Rectal smooth muscle tissue (tissue), 1 donor: ENCODE data around the gene USP22.
"Not testable (repeated sequence)": the region's sequence is repeated elsewhere in the genome, so short reads cannot be mapped to it uniquely, and the experiment has no call there.

Experiments used
- H3K27ac ChIP-seq: one replicate; pipeline ENCODE4 v1.7.0; 2013; ENCODE audit warnings: low read depth, low read length, inconsistent platforms
- H3K27me3 ChIP-seq: one replicate; pipeline ENCODE4 v1.7.0; 2013; ENCODE audit warnings: low read length; ENCODE audit not compliant: control insufficient read depth, insufficient read depth
- H3K36me3 ChIP-seq: one replicate; pipeline ENCODE4 v1.7.0; 2013; ENCODE audit warnings: low read length; ENCODE audit not compliant: control insufficient read depth, insufficient read depth
- H3K4me1 ChIP-seq: one replicate; pipeline ENCODE4 v1.7.0; 2013; ENCODE audit warnings: low read length; ENCODE audit not compliant: control insufficient read depth, insufficient read depth
- H3K4me3 ChIP-seq: one replicate; pipeline ENCODE4 v1.7.0; 2013; ENCODE audit warnings: low read length
- H3K9ac ChIP-seq: one replicate; pipeline ENCODE4 v1.7.0; 2013; ENCODE audit warnings: low read length

USP22 gene

DNA sequence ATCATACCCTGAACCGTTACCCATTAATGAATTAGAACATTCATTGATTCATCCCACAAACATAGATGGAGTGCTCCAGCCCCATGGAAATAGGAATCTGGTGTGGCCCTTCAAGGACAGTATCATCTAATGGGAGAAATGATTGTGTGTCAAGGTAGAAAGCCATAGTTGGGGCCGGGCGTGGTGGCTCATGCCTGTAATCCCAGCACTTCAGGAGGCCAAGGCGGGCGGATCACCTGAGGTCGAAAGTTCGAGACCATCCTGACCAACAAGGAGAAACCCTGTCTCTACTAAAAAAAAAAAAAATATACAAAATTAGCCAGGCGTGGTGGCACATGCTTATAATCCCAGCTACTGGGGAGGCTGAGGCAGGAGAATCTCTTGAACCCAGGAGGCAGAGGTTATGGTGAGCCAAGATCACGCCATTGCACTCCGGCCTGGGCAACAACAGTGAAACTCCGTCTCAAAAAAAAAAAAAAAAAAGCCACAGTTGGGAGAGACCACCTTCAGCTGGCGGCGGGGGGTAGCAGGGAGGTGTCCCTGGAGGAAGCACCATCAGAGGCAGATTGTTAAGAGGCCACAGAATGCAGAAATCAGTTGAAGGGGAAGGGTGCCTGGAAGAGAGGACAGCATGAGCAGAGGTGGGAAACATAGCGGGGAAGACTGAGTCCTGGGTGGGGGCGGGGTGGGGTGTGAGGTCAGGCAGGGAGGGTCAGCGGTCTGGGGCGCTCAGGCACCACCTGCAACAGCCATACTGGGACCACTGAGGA is 60.0 kb downstream of the USP22 start:
- Histone ChIP-seq H3K9ac (no peak overlapping the region), H3K27me3 (no peaks in the 10 kb centered on the region), H3K4me1 (no peaks in the 10 kb centered on the region), H3K4me3 (no peak overlapping the region), H3K27ac (no peak overlapping the region), H3K36me3 (no peaks in the 10 kb centered on the region)

DNA sequence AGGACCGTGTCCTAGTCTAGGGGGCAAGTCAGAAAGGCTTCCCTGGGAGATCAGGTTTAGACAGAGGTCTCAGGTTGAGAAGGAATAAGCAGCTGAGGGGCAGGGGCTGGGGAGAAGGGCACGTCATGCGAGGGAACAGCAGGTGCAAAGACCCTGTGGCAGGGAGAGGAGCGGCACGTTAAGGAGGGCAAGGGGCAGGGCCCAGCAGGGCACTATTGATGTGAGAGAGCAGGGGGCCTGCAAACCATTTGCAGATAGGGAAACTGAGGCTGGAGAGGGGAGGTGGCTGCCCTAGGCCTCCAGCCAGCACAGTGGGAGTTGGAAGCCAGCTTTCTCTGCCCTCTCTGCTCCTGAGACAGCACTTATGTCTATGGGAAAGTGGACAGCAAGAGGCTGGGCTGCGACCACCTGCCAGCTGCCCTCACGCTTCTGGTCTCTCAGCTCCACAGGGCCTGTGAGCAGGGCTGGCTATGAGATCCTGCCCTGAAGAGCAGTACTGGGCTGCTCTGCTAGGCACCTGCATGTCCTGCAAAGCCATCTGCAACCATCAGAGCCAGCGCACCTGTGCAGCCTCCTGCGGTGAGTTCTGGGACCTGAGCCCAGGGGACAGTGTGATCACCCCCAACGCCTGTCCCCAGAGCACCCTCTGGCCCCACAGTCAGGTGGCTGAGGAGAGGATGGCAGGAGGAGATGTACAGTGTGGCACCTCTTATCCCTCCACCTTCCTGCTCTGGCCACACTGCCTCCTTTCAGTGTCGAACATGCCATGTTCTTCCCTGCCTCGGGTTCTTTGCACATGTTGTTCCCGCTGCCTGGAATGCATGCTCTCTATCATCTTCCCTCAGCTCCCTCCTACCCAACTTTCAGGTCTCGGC is 61.5 kb downstream of the USP22 start:
- H3K9ac ChIP-seq = no peak overlapping the region
- H3K27ac ChIP-seq = no peak overlapping the region
- no peaks in the 10 kb centered on the region for H3K36me3 ChIP-seq
- no peak overlapping the region for H3K4me3 ChIP-seq
- no peaks in the 10 kb centered on the region for H3K27me3 ChIP-seq
- H3K4me1 ChIP-seq = no peaks in the 10 kb centered on the region

DNA sequence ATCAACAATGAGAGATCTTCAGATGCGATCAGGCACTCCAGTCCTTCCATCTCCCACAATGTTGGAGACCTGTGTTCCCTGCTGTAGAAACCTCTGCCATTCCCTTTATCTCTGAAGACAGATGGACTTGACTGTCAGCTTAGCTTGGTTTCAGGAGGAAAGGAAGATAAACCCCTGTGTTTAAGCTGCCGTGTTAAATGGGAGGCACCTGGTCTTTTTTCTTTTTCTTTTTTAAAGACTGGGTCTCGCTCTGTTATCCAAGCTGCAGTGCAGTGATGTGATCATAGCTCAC is 63.1 kb downstream of the USP22 start:
- Histone ChIP-seq H3K27ac (no peak overlapping the region), H3K36me3 (no peaks in the 10 kb centered on the region), H3K9ac (no peak overlapping the region), H3K4me3 (no peak overlapping the region), H3K27me3 (no peaks in the 10 kb centered on the region), H3K4me1 (no peaks in the 10 kb centered on the region)

DNA sequence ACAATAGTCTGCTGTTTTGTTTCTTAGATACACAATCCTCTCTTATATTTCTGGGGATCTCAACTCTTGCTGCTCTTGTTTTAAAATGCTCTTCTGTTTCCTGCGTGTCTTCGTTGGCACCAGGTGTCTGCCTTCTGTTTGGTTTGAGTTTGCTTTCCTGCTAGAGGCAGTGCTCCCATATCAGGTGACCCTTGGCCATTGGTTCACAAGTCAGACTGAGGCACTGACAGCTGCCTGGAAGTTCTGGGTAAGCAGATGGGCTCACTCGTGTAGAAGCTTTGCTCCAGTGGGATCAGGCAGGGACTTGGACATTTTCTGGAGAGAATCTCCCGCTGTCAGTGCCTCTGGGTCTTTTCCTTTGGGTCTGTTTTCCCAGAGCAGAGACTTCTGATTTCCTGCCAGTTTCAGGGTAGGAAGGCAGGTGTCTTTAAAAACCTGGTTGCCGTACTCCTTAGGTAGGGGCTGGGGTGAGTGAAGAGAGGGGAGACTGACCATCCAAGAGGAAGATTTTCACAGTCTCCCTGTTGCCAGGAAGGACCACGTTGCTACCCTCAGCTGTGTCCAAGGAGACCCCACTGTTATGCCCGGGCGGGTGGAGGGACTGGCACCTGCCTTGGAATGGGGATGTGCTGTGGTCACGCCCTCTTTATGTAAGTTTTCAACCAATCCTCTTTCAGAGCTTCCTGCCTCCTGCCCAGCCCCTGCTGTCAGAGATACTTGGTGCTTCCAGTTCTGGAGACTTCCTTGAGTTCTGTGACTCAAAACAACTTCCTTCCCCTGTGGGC is 63.6 kb downstream of the USP22 start:
- not testable (repeated sequence) for H3K36me3 ChIP-seq, H3K27me3 ChIP-seq, H3K4me1 ChIP-seq, H3K9ac ChIP-seq, H3K4me3 ChIP-seq, H3K27ac ChIP-seq

DNA sequence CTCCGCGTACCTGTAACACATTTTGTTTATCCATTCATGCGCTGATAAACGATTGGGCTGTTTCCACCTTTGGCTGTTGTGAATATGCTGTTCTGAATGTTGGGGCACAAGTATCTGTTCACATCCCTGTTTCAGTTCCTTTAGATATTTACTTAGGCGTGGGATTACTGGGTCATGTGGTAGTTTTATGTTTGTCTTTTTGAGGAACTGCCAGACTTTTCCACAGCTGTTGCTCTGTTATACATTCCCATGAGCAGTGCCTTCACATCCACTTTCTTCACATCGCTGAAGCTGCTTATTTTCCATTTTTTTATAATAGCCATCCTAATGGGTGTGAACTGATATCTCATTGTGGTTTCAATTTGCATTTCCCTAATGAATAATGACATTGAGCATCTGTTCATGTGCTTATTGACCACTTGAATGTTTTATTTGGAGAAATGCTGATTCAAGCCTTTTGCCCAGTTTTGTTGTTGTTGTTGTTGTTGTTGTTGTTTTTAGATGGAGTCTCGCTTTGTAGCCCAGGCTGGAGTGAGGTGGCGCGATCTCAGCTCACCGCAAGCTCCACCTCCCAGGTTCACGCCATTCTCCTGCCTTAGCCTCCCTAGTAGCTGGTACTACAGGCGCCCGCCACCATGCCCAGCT is 65.1 kb downstream of the USP22 start:
- not testable (repeated sequence) for H3K27me3 ChIP-seq

DNA sequence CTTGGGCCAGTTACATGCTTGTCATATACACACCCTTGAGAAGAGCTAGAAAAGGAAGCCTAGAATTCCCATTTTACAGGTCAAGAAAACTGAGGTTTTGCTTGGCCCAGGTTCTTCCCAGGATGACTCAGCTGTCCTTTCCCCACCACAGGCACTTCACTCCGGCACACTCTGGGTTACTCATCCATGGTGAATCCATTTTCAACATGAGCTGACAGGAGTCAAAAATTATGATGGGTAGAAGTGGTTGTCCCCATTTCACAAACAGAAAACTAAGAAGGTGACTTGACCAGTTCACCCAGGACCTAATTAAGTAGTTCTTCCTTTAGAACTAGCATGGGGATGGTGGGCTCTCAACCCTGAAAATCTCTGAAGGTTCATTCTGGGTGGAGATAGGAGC is 67.2 kb downstream of the USP22 start:
- H3K36me3 ChIP-seq = no peaks in the 10 kb centered on the region
- H3K27ac ChIP-seq = no peak overlapping the region
- H3K4me1 ChIP-seq = no peaks in the 10 kb centered on the region
- no peak overlapping the region for H3K9ac ChIP-seq
- H3K27me3 ChIP-seq = no peaks in the 10 kb centered on the region
- H3K4me3 ChIP-seq = no peak overlapping the region

More for the DNA sequence above, 65.1 kb downstream of the USP22 start:
- H3K4me3 ChIP-seq, H3K9ac ChIP-seq, H3K4me1 ChIP-seq, H3K36me3 ChIP-seq, H3K27ac ChIP-seq: not testable (repeated sequence)

DNA sequence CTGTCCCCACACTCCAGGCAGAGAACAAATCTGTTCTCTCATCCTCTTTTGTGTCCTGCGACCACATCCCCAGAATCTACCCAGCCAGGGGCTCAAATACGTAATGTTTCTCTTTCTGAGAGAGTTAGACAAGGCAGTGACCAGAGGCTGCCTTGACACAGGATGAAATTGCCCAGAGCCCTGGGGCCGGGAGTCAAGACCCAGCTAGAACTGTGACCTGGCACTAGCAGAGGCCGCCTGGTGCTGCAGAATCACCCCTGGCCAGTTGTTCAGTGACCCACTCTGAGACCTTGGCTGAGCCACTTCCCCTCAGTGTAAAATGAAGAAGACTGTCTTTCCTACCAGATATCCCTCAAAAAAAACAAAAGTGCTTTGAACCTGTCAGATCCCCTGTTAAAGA is 72.5 kb downstream of the USP22 start:
- Histone ChIP-seq H3K9ac (no peak overlapping the region), H3K27ac (no peak overlapping the region), H3K4me1 (no peaks in the 10 kb centered on the region), H3K36me3 (no peaks in the 10 kb centered on the region), H3K4me3 (no peak overlapping the region), H3K27me3 (no peaks in the 10 kb centered on the region)

DNA sequence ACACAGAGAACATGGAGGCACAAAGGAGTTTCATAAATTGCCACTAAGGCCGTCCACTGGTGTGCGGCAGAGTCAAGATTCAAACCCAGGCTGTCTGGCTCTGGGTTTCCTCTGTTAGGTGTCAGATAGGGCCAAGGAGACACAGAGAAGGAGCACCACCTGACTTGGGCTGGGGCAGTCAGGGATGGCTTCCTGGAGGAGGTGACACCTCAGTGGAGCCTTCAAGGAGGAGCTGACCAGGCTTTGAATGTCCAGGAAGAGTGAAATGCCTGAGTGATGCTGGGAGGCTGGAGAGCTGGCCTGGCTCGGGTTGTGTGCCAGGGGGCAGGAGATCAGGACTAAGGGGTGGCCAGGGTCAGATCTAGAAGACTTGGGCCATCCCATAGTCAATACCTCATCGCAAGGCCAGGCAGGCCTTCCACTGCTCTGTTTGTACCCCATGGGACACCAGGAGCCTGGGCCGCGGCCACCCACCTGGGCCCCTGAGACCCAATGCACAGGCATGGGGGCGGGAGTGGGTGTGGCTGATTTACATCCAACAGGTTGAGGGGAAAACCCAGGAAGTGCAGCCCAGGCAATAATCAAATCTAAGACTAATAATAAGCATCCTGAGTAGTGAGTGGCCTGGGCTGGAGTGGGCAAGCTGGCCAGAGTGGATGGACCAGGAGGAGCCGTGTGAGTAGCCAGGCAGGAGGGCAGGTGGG is 73.7 kb downstream of the USP22 start:
- no peak overlapping the region for H3K9ac ChIP-seq
- no peaks in the 10 kb centered on the region for H3K36me3 ChIP-seq
- H3K4me1 ChIP-seq = no peaks in the 10 kb centered on the region
- H3K27me3 ChIP-seq = no peaks in the 10 kb centered on the region
- no peak overlapping the region for H3K27ac ChIP-seq
- no peak overlapping the region for H3K4me3 ChIP-seq

DNA sequence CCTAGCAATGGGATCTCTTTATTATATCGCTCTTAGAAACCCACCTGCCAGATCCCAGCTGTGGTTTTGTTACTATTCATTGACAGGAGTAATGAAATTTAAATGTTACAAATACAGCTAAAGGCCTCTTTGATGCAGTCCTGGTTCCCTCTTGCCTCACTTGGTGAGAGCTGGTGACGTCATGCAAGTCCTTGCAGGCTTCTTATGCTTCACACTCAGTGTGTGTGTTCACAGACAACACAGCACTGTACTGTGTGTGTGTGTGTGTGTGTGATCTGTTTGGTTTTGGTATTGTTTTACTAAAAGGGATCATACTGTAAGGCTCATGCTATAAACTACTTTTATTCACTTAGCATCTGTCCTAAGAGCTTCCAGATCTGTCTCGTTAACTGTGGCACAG is 75.0 kb downstream of the USP22 start:
- Histone ChIP-seq H3K27ac (no peak overlapping the region), H3K36me3 (no peaks in the 10 kb centered on the region)

DNA sequence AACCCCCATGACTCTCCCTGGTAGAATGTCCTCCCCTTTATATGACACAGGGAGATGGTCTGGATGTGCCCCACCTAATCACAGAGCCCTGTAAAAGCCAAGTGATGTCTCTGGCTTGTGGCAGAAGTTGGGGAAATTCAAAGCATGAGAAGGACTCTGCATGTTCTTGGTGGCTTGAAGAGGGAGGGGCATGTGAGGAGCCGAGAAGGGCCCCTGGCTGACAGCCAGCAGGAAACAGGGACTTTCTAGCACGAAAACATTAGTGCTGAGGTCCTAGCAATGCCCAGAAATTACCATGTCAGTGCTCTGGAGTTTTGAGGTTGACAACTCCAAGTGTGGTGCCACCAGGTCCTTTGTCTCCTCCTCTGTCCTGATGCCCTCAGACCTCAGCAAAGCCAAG is 75.9 kb downstream of the USP22 start:
- no peaks in the 10 kb centered on the region for H3K36me3 ChIP-seq
- H3K9ac ChIP-seq = no peak overlapping the region
- H3K27ac ChIP-seq = no peak overlapping the region
- H3K4me1 ChIP-seq = no peaks in the 10 kb centered on the region
- H3K4me3 ChIP-seq = no peak overlapping the region
- no peaks in the 10 kb centered on the region for H3K27me3 ChIP-seq

More for the DNA sequence above, 75.0 kb downstream of the USP22 start:
- H3K27me3 ChIP-seq = no peaks in the 10 kb centered on the region
- H3K4me1 ChIP-seq = no peaks in the 10 kb centered on the region
- no peak overlapping the region for H3K9ac ChIP-seq
- no peak overlapping the region for H3K4me3 ChIP-seq

DNA sequence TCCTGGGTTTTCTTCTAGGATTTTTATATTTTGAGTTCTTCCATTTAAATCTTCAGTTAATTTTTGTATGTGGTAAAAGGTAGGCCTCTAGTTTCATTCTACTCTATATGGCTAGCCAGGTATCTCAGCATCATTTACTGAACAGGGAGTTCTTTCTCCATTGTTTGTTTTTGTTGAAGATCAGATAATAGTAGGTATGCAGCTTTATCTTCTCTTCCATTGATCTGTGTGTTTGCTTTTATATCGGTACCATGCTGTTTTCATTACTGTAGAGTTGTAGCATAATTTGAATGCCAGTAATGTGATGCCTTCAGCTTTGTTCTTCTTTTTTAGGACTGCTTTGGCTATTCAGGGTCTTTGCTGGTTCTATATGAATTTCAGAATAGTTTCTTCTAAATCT is 77.3 kb downstream of the USP22 start:
- H3K27me3 ChIP-seq = no peaks in the 10 kb centered on the region
- H3K27ac ChIP-seq = no peak overlapping the region
- no peaks in the 10 kb centered on the region for H3K36me3 ChIP-seq
- no peak overlapping the region for H3K4me3 ChIP-seq
- H3K9ac ChIP-seq = no peak overlapping the region
- H3K4me1 ChIP-seq = no peaks in the 10 kb centered on the region

DNA sequence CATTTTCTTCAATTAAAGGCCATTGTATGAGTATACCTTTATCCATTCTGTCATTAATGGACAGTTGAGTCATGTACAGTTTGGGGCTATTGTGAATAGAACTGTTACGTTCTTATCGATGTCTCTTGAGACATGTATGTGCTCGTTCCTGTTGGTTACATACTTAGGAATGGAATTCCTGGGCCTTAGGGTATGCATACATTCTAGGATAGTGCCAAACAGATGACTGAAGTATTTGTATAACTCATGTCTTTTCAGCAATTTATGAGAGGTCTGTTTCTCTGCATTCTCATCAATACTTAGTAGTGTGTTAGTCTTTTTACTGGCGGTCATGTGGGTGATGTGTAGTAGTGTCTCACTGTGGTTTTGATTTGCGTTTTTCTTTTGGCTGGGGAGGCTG is 81.2 kb downstream of the USP22 start:
- Histone ChIP-seq H3K4me1 (no peaks in the 10 kb centered on the region), H3K27me3 (no peaks in the 10 kb centered on the region), H3K36me3 (no peaks in the 10 kb centered on the region)

More for the DNA sequence above, 81.2 kb downstream of the USP22 start:
- no peak overlapping the region for H3K27ac ChIP-seq
- no peak overlapping the region for H3K4me3 ChIP-seq
- no peak overlapping the region for H3K9ac ChIP-seq
